Measurements from ENCODE around the gene LRRTM2.

Gene LRRTM2

GRCh38 chr5:138884094-138884493 is 9.0 kb upstream of the LRRTM2 start:
- no peak for DNase-seq (ENCODE audit: low read depth in 1 of 2, low spot score in 1 of 2)

DNA sequence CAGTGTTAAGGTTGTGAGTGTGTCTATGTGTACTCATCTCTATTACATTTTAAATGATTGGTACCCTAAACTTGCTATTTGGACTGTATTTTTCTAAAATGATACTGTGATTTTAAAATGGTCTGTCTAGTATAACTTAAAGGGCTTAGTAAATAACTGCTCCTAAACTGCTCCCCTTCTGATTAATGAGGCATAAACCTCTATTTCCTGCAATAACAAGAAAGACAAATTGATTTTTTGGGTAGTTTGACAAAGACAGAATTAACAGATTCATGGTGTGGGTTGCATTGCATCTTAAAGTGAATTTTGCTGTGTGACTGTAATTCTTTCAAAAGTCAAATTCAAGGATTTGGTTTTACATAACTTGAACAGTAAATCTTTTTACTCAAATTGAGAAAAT is 8.1 kb upstream of the LRRTM2 start:
- no peak for DNase-seq (ENCODE audit: low read depth in 1 of 2, low spot score in 1 of 2)

GRCh38 chr5:138878437-138879235 is 3.5 kb upstream of the LRRTM2 start:
- DNase-seq (ENCODE audit: low read depth in 1 of 2, low spot score in 1 of 2), result no peak

- DNase-seq (ENCODE audit: low read depth in 1 of 2, low spot score in 1 of 2), result no peak
Measured at GRCh38 chr5:138876811-138877210, 1.7 kb upstream of the LRRTM2 start.

- no peak for DNase-seq (ENCODE audit: low read depth in 1 of 2, low spot score in 1 of 2)
Measured at GRCh38 chr5:138875946-138876345, 811 bp upstream of the LRRTM2 start.

DNA sequence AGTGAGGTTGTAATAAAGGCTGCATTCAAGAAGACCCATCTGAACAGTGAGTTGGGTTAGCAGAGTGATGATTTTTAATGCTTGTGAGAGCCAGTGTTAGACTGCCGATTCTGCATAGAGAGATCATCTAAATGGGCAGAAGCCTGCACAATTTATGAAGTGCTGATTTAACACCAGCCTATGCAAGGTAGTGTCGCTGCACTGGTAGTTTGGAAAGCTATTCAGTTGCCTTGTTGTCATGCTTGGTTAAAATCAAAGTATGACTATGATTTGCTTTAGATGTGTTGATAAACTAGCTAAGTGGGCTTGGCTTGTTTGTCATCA is 379 bp upstream of the LRRTM2 start:
- DNase-seq (ENCODE audit: low read depth in 1 of 2, low spot score in 1 of 2), result no peak

DNA sequence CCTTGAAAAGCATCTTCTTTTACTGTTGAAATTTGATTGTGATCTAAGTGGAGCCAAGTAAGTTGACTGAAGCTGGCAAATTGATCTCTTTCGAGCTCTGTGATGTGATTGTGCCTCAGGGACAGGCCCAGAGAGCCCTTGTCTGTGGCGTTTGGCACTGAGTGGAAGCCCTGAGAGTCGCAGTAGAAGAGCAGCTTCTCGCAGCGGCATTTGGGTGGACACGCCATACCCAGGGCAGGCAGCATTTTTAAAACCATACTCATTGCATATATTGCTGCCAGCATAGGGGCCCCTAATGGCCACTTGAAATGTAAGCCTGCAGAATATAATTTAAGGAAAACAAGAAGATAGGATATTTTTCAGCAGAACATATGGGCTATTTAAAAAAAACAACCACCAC is 894 bp downstream of the LRRTM2 start:
- DNase-seq (ENCODE audit: low read depth in 1 of 2, low spot score in 1 of 2), result no peak

DNA sequence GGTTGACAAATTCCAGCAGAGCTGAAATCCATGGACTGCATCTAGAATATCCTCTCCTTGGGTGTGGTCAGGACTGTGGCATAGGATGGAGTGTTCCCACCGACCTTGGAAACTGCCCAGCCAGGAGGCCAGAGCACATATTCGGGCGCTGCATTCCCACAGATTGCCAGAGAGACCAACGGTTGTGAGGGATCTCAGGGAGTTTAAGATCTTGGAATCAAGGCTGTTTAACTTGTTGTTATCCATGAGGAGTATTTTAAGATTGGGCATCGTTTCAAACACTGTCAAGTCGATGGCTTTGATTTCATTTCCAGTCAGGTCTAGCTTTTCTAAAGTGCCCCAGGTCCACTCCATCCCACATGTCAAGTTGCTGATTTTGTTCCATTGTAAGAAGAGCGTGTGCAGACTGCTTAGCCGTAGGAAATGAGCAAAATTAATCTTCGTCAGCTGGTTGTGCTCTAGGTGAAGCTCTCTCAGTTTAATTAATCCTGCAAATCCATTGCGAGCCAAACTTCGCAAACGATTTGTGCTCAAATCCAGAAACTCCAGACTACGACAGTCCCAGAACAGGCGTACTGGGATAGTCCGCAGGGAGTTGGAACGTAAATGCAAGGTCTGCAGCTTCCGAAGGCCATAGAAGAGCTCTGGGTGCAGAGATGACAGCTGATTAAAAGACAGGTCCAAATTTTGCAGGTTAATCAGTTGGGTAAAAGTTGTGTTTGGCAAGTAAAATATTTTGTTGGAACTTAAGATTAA is 1.5 kb downstream of the LRRTM2 start:
- no peak for DNase-seq (ENCODE audit: low read depth in 1 of 2, low spot score in 1 of 2)

- no peak for DNase-seq (ENCODE audit: low read depth in 1 of 2, low spot score in 1 of 2)
Measured at GRCh38 chr5:138872841-138873465, 2.2 kb downstream of the LRRTM2 start.

- no peak for DNase-seq (ENCODE audit: low read depth in 1 of 2, low spot score in 1 of 2)
Measured at GRCh38 chr5:138870611-138871010, 4.5 kb downstream of the LRRTM2 start.

DNA sequence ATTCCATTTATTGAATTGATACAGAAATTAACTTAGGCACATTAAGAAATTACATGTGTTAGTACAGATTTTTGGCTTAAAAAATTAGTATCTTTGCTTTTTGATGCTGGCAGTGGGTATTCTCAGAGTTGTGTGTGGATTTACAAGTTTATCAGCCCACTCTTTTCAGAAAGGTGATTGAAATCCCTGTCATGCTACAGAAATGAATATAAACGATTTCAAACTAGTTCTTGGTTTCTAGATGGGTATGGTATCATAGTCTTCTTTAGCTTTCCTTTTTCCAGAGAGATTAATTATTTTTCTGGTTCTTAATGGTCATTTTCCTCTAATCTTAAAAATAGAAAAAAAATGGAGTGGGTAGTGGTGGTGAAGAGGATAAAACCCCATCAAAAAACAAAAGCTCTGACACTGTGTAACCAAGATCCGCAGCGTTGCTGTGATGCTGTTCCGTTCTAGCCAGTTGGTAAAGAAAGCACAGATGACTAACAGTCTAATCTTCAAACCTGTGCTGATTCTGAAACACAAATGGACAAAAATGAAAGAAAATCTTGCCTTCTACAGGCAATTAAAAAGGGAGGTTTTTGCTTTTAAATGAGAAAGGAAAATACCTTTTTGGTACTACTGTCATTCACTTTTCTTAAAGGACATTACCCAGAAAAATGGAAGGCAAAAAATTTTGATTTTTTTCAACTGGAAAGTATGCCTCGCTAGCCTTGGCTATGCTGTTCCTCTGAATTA is 5.2 kb downstream of the LRRTM2 start:
- DNase-seq (ENCODE audit: low read depth in 1 of 2, low spot score in 1 of 2), result no peak

DNA sequence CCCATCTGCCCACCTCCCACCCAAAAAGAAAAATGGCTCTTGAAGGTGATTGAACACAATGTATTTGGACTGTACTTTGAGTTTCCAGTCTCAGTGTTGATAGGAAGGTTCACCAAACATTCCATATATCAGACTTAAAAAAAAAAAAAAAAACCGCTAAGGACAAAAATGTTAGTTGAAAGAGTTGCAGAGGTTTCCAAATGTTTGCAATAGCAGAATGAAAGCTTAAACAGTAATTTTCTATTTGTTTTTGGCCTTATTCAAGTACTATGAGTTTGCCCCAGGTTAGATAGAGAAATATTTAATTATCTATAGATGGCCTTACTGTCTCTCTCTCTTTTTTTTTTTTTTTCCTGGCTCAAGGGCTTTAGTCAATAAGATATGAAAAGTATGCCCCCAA is 6.1 kb downstream of the LRRTM2 start:
- DNase-seq (ENCODE audit: low read depth in 1 of 2, low spot score in 1 of 2), result no peak

GRCh38 chr5:138867011-138867410 is 8.1 kb downstream of the LRRTM2 start:
- no peak for DNase-seq (ENCODE audit: low read depth in 1 of 2, low spot score in 1 of 2)

DNA sequence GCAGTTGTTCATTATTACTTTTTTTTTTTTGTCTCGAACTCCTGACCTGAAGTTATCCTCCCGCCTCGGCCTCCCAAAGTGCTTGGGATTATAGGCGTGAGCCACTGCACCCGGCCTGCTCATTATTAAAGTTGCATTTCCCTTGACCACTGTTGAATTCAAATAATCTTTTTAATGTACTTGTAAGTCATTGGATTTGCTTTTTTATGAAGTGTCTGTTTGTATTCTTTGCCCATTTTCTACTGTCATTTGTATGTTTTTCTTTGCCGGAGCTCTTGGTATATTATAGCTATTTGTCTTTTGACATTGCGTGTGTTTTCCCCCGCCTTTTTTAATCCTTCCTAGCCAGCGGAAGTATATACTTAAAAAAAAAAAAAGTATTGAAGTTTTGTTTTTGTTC is 22.0 kb downstream of the LRRTM2 start:
- no peak for DNase-seq (ENCODE audit: low read depth in 1 of 2, low spot score in 1 of 2)

- DNase-seq (ENCODE audit: low read depth in 1 of 2, low spot score in 1 of 2), result no peak
Measured at GRCh38 chr5:138850865-138851435, 24.2 kb downstream of the LRRTM2 start.

GRCh38 chr5:138849882-138850281 is 25.3 kb downstream of the LRRTM2 start:
- DNase-seq (ENCODE audit: low read depth in 1 of 2, low spot score in 1 of 2), result no peak

DNA sequence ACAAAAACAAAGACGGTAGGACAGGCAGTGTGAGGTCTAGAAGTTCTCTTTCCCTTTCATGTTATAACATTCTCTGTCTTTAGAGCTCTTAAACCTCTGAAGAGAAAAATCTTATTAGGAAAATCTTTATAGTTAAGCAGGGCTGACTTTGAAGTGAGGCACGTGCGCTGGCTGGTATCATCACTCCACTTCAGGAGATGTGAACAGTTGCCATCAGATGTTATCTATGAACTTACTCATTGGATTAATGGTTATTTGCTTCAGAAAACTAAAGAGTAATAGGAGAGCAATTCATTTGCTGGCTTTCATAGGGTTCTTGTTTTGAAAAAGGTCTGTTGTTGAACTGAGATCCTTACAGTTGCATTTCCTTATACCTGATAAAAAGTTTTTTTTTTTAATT is 25.7 kb downstream of the LRRTM2 start:
- DNase-seq (ENCODE audit: low read depth in 1 of 2, low spot score in 1 of 2), result no peak

DNA sequence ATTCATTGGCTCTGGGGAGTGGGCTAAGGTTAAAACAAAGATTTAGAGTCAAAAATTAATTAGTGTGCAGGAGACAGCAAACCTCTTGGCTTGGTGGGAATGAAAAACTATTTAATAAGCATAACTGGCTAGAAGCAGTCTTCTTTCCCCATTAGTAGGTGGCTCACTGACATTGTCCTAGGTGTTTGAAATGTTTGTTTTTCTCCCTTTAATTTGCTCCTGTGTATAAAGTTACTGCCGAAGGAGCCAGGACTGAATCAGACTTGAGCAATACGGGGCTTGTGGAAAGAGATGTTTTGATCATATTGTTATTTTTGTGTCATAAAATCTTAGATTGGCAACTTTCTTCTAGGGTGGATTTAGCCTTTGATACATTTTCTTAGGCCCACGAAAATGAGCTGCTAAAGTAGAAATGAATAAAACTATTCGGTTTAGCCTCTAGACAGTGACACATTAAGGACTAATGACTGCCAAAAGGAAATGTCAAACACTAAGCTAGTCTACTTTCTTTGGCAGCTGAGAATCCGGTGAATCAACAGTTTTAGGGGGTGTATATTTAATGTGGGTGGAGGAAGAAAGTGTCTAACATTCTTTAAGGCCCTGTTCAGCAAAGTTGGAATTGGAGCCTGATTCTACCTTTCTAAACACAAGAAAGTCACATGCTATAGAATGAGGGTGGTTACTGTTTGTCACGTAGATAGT is 30.2 kb downstream of the LRRTM2 start:
- no peak for DNase-seq (ENCODE audit: low read depth in 1 of 2, low spot score in 1 of 2)

DNA sequence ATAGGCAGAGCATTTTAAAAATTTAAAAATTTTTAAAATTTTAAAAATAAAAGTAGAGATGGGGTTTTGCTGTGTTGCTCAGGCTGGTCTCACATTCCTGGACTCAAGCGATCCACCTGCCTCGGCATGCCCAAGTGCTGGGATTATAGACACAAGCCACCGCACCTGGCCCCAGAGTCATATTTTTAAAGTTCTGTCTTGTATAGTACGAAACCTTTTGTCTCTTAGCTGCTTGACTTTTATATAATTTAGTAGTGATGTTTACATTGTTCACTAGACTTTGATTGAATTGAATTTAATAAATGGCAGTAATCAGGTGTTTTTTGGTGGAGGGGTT is 31.0 kb downstream of the LRRTM2 start:
- DNase-seq (ENCODE audit: low read depth in 1 of 2, low spot score in 1 of 2), result no peak

GRCh38 chr5:138843316-138844124 is 31.6 kb downstream of the LRRTM2 start:
- no peak for DNase-seq (ENCODE audit: low read depth in 1 of 2, low spot score in 1 of 2)

Measured in activated T-helper 1 cell treated with anti-CD3 and anti-CD28 coated beads, Interleukin-2, amount 50 U/mL, for 16 hours (primary cell).